HUDEP-2 (cell line): ENCODE data around the gene KIF3A.
"Not testable (repeated sequence)": the region's sequence is repeated elsewhere in the genome, so short reads cannot be mapped to it uniquely, and the experiment has no call there.

ENCODE experiments used
- DNase-seq, 76 experiments: peaks; one replicate each; lab custom pipeline; 2025; ENCODE audit not compliant: unreplicated experiment in 76 of 76; lab: John Stamatoyannopoulos, UW

Gene KIF3A

DNA sequence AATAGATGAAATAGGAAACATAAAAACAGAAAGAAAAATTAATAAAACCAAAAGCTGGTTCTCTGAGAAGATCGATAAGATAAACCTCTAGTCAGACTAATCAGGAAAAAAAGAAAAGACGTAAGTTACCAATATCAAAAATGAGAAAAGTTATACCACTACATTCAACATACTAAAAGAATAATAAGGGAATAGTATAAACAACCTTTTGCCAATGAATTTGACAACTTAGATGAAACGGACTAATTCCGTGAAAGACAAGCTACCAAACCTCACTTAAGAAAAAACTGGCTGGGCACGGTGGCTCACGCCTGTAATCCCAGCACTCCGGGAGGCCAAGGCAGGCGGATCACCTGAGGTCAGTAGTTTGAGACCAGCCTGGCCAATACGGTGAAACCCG, 7.5 kb downstream of the KIF3A start:
- no peak for DNase-seq

DNA sequence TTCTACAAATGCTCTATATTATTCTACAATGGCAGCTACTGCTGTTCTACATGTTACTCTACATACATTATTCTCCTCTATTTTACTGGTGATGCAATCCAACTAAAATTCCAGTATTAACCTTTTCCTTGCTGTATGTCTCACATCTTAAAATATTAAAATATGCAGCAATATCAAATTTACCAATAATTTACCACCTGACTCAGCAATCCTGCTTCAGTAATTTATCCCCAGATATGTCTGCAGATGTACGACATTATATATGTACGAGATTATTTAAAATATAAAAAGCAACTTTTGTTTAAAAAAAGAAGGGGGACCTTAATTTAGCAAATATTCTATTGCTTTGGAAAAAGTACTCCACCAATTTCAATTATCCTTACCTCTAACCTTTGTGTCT, 11.6 kb downstream of the KIF3A start:
- no peak for DNase-seq

DNA sequence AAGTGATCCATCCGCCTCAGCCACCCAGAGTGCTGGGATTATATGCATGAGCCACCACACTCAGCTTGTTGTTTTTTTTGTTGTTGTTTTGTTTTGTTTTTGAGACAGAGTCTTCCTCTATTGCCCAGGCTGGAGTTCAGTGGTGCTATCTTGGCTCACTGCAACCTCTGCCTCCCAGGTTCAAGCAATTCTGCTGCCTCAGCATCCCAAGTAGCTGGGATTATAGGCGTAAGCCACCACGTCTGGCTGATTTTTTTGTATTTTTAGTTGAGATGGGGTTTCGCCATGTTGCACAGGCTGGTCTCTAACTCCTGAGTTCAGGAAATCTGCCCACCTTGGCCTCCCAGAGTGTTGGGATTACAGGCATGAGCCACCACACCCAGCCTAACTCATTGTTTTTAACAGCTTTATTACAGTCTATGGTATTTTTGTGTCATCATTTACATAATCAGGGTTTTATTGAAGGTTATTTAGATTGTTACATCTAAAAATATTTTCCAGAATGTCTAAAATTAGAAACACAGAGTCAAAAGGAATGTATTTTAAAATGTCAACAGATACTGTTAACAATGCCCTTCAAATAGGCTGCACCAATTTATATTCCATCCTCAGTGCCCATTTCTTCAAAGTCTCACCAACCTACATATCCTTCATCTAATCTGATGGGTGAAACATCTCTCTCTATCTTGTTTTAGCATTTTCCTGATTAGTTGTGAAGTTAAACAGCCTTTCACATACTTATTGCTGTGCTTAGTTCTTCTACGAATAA, 18.6 kb downstream of the KIF3A start:
- DNase-seq: no peak

DNA sequence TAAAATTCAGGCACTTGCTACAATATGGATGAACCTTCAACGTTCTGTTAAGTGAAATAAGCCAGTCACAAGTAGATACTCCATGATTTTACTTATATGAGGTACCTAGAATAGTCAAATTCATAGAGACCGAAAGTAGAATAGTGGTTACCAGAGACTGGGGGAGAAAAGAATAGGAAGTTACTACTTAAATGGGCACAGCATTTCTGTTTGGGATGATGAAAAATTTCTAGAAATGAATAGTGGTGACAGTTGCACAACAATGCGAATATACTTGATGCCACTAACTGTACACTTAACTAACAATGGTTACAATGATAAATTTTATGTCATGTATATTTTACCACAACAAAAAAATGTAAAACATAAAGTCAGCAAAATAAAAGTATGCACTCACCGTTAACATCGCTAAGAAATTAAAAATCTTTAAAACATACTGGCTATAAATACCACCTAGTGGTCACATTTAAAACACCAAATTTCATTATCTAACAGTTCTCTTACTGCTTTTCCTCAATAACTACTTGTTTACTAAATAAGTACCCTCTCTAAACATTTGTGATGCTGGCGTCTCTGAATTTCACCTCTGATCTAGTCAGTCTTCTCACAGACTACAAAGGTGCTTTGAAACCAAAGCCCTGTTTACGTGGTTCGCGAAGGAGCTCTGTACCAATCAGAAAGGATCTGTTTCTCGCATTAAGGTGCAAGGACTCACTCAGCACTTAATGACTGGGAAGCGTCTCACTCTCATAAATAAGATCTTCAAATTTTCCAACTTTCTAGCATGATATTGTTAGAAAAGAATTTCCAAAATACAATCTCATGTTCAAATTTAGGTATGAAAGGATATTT, 22.7 kb downstream of the KIF3A start:
- DNase-seq: peak in 4 of 76 experiments; percentile 4 to 19 (median 10)

- peak in 1 of 76 experiments; percentile 3 for DNase-seq
Observed at GRCh38 chr5:132708645-132709044, 28.7 kb downstream of the KIF3A start.

DNA sequence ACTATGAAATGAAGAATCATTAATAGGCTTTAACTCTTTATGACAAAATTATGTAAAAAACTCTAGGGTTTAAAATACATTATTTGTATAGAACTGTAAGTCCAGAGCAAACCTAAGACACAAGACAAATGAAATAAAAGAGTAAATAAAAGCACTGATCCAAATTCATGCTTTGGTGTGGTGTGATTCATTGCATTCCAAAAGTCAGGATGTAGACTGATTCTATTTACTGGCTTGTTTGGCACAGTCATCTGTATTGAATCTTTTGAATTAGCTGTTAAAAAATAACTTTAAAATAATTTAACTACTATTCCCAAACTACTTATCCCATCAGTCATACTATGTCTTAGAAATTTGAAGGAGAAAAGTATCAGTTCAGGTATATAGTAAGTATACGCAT, 32.5 kb downstream of the KIF3A start:
- no peak for DNase-seq

- no peak for DNase-seq
Observed at GRCh38 chr5:132695956-132696355, 41.4 kb downstream of the KIF3A start.

GRCh38 chr5:132692632-132692967, 44.7 kb downstream of the KIF3A start:
- DNase-seq: no peak

DNA sequence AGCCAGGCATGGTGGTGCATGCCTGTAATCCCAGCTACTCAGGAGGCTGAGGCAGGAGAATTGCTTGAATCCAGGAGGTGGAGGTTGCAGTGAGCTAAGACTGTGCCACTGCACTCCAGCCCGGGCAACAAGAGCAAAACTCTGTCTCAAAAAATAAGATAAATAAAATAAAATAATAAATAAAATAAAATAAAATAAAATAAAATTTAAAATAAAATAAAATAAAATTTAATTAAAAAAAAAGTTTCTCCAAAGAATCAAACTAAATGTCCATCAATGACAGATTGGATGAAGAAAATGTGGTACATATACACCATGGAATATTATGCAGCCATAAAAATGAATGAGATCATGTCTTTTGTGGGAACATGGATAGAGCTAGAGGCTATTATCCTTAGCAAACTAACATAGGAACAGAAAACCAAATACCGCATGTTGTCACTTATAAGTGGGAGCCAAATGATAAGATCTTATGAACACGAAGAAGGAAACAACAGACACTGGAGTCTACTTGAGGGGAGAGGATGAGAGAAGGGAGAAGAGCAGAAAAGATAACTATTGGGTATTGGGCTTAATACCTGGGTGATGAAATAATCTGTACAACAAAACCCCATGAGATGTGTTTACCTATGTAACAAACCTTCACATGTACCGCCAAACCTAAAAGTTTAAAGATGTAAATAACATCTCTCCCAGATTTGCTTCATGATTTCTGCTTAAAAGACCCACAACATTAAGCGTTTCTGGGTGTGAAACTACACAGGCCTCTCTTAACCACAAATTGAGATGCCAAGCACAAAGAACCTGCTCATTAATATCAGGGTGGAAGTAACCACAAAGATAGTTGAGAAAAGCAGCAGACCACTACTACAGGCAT, 45.4 kb downstream of the KIF3A start:
- not testable (repeated sequence) for DNase-seq

GRCh38 chr5:132690156-132690555, 47.2 kb downstream of the KIF3A start:
- no peak for DNase-seq

- no peak for DNase-seq
Observed at GRCh38 chr5:132689513-132689912, 47.8 kb downstream of the KIF3A start.

DNA sequence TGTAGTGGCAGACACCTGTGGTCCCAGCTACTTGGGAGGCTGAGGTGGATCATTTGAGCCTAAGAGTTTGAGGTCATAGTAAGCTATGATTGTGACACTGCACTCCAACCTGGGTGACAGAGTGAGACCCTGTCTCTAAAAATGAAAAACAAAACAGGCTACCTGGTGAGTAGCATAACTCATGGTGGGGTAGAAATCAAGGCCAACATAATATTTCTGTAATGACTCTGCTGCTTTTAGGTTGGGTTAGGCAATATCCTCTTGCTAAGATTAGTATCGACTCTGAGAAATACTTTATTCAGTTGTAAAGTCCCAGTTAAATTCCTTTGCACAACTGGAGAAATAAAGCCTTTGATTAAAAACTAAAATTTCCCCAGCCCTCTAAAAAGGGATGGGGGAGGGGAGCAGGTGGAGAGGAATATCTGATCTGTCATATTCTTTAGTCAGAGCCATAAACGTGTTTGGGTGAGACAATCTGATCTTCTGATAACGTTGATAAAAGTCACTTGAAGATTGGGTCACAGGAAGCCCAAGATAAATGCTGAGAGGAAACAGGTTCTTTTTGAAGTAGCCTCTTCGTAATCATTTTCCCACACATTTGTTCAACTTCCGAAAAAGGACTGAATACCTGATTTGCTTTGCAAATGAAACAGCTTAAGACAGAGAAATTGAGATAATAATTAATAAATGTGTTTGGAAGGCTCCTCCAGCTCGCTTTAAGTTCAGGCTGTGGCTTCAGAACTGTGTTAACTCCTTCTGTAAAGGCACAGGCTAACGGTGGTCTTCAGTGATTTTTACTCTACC, 48.6 kb downstream of the KIF3A start:
- DNase-seq: peak in 1 of 76 experiments; percentile 18

- no peak for DNase-seq
Observed at GRCh38 chr5:132687995-132688394, 49.4 kb downstream of the KIF3A start.

- no peak for DNase-seq
Observed at GRCh38 chr5:132686193-132686592, 51.2 kb downstream of the KIF3A start.

DNA sequence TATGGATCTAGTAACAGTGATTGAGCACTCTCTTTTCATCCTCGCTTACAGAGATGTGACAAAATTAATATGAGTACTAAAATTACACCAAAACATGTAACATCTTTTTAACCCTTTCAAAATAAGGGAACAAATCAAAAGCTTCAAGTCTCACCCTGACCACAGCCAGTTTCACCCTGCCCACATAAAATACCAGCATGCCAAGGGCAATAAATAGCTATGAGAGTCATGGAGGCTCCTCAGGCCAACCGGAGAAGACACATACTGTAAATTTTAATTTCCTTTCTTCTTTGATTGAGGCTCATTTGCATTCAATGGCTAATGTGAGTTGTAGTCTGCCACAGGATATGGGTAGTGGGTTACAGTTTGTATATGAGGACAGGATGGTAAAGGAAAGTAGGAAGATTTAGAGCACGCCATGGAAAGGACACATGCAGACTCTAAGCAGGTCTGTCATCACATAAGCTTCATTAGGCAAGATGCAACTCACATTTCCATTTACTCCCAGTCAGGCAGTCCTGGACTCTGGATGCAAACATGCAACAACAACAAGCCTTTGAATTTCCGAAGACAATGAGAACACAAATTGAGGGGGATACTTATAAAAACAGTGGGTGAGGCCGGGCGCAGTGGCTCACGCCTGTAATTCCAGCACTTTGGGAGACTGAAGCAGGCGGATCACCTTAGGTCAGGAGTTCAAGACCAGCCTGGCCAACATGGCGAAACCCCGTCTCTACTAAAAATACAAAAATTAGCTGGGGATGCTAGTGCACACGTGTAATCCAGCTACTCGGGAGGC, 52.2 kb downstream of the KIF3A start:
- DNase-seq: no peak

DNA sequence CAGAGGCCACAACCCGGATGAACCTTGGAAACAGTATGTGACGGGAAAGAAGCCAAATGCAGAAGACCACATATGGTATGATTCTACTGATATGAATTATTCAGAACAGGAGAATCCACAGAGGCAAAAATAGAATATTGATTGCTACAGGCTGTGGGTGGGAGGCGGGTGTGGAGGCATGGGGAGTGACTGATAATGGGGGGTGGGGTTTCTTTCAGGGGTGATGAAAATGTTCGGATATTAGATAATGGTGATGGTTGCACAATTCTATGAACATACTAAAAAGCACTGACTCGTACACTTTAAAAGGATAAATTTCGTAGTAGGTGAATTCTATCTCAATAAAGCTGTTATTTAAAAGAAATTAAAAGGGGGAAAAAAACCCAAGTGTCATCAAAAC, 52.9 kb downstream of the KIF3A start:
- DNase-seq: peak in 73 of 76 experiments; percentile 31 to 93 (median 71)

GRCh38 chr5:132681983-132682382, 55.4 kb downstream of the KIF3A start:
- DNase-seq: no peak

DNA sequence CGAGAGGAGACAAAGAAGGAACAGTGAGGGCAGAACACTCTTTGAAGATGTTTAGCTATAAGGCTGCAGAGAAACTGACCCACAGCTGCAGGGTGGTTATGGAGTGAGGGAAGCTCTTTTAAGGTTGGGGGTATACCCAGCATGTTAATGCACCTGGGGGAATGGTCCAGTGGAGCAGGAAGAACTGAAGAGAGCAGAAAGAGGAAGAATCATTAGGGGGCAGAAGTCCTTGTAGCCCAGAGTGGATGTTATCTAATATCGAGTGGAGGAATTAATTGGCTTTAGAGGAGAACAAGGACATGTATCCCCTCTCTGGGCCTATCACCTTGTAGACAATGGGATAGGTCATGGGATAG, 55.9 kb downstream of the KIF3A start:
- no peak for DNase-seq

- DNase-seq: no peak
Observed at GRCh38 chr5:132680780-132681475, 56.4 kb downstream of the KIF3A start.
